OCI-LY1 (cell line): ENCODE measurements around the gene CFAP97D2.

ENCODE experiments used
- CTCF ChIP-seq: fragments of 200-600 bp; sonication (generic), shearing (Covaris generic); IDR thresholded peaks from 2 replicates; pipeline ENCODE4 v1.5.1; 2017; ENCODE audit warnings: mild to moderate bottlenecking, antibody characterized with exemption, low read length, moderate library complexity, mixed read lengths
- EZH2 ChIP-seq: fragments of 200-600 bp; sonication (generic), shearing (Covaris generic); IDR thresholded peaks from 2 replicates; pipeline ENCODE4 v1.8.0; 2017; ENCODE audit warnings: borderline replicate concordance, mixed run types, mild to moderate bottlenecking, antibody characterized with exemption, low read length, moderate library complexity, mixed read lengths

GRCh38 chr13:114225610-114226009 is 46.6 kb downstream of the CFAP97D2 start:
- no peak for TF ChIP-seq CTCF
- no peak for TF ChIP-seq EZH2
